HEK293 (cell line): Measurements from ENCODE around the gene MCM6.
"Not testable (repeated sequence)": the region's sequence is repeated elsewhere in the genome, so short reads cannot be mapped to it uniquely, and the experiment has no call there.

Experiments
- CTCF ChIP-seq: fragments of 450-650 bp; formaldehyde crosslinking; IDR thresholded peaks from 2 replicates; pipeline ENCODE4 v1.5.1; 2016; ENCODE audit warnings: missing biosample characterization, missing genetic modification characterization
- PATZ1 ChIP-seq: fragments of 450-650 bp; formaldehyde crosslinking; IDR thresholded peaks from 2 replicates; pipeline ENCODE4 v1.5.1; 2016; ENCODE audit warnings: missing biosample characterization, missing genetic modification characterization
- SETDB1 ChIP-seq: IDR thresholded peaks from one replicate; pipeline ENCODE4 v1.6.1; 2017; ENCODE audit warnings: mild to moderate bottlenecking, low read length, moderate library complexity, mixed read lengths; ENCODE audit not compliant: insufficient read length
- TCF7L2 ChIP-seq: IDR thresholded peaks from 2 replicates; pipeline ENCODE4 v1.6.1; 2011; ENCODE audit warnings: low read depth, mild to moderate bottlenecking, inconsistent platforms, low read length, moderate library complexity, borderline replicate concordance
- YY1 ChIP-seq: fragments of 450-650 bp; formaldehyde crosslinking; IDR thresholded peaks from 2 replicates; pipeline ENCODE4 v1.5.1; 2018; ENCODE audit warnings: missing biosample characterization, missing genetic modification characterization
- ZNF140 ChIP-seq: fragments of 450-650 bp; formaldehyde crosslinking; IDR thresholded peaks from 2 replicates; pipeline ENCODE4 v1.5.1; 2016; ENCODE audit warnings: missing biosample characterization, missing genetic modification characterization
- ZNF302 ChIP-seq: fragments of 450-650 bp; formaldehyde crosslinking; IDR thresholded peaks from 2 replicates; pipeline ENCODE4 v1.5.1; 2016; ENCODE audit warnings: missing biosample characterization, missing genetic modification characterization, low read depth
- ZNF624 ChIP-seq: fragments of 450-650 bp; formaldehyde crosslinking; IDR thresholded peaks from 2 replicates; pipeline ENCODE4 v1.5.1; 2017; ENCODE audit warnings: missing biosample characterization, missing genetic modification characterization
- ZNF639 ChIP-seq: fragments of 450-650 bp; formaldehyde crosslinking; IDR thresholded peaks from 2 replicates; pipeline ENCODE4 v1.5.1; 2016; ENCODE audit warnings: missing biosample characterization, missing genetic modification characterization

GRCh38 chr2:135807874-135808273 lies 68.4 kb downstream of the MCM6 start:
- not testable (repeated sequence) for TF ChIP-seq TCF7L2; ZNF624 (tag by site-specific recombination); CTCF (tag by site-specific recombination); YY1 (tag by site-specific recombination); ZNF639 (tag by site-specific recombination); ZNF140; PATZ1; SETDB1; ZNF302 (tag by site-specific recombination)
